Tibial artery (tissue), 4 donors: Measurements from ENCODE around the gene KDM2A.

ENCODE experiments used
- DNase-seq, 2 donors: peaks; one replicate each; pipeline ENCODE4 v3.0.0-alpha.2; 2019
- H3K27ac ChIP-seq, 2 donors: fragments of 200-600 bp; sonication (generic) in 1 of 2; 1 replicate in 1 of 2; 2 replicates in 1 of 2; pipeline ENCODE4 v1.5.1; 2018 to 2019; ENCODE audit warnings: mild to moderate bottlenecking in 1 of 2
- H3K27me3 ChIP-seq, 2 donors: fragments of 200-600 bp; sonication (generic) in 1 of 2; one replicate each; pipeline versions ENCODE4 v1.5.1 to v1.6.0; 2016 to 2019
- H3K36me3 ChIP-seq, 3 donors: fragments of 200-600 bp; sonication (generic) in 2 of 3; one replicate each; pipeline ENCODE4 v1.5.1; 2016 to 2019; ENCODE audit warnings: mild to moderate bottlenecking in 2 of 3
- H3K4me1 ChIP-seq, 4 donors: fragments of 200-600 bp; sonication (generic) in 2 of 4; 1 replicate in 3 of 4; 2 replicates in 1 of 4; pipeline ENCODE4 v1.5.1; 2016 to 2019
- H3K4me3 ChIP-seq, 2 donors: fragments of 200-600 bp; sonication (generic) in 1 of 2; 1 replicate in 1 of 2; 2 replicates in 1 of 2; pipeline ENCODE4 v1.5.1; 2018 to 2019; ENCODE audit warnings: mild to moderate bottlenecking in 2 of 2
- H3K9me3 ChIP-seq, 3 donors: fragments of 200-600 bp; sonication (generic) in 1 of 3; one replicate each; pipeline ENCODE4 v1.5.1; 2016 to 2019
- CTCF ChIP-seq, 2 experiments: fragments of 200-600 bp in 1 of 2; fragments of 450-650 bp in 1 of 2; IDR thresholded peaks; one replicate each; pipeline ENCODE4 v1.5.1; 2017 to 2019; ENCODE audit warnings: antibody characterized with exemption in 2 of 2, mild to moderate bottlenecking in 1 of 2, moderate library complexity in 1 of 2
- intact Hi-C: fragments of 100-400 bp; cut with DNase I; formaldehyde crosslinking; loops from one replicate; pipeline ENCODE4 v1.15.0; 2023; ENCODE audit warnings: low total_unique reads

KDM2A gene

GRCh38 chr11:67265633-67266448 lies 146.8 kb downstream of the KDM2A start:
- peaks cover 0 to 73% (median 67%) of the 10 kb centered on the region in 4 donors for H3K4me1 ChIP-seq
- intact Hi-C loops, result loop anchor here (1.0 to 10.0 kb wide), 2 partner anchors 51 to 109 kb away; partner anchors contain the start of gene CLCF1

GRCh38 chr11:67266449-67267187 lies 147.6 kb downstream of the KDM2A start, which contains the start of gene GRK2:
Gene GRK2, plus strand, starts transcription at chr11:67266473. Its CDS starts 227 bp downstream, at chr11:67266700.
- peak within 1 kb of the TSS; percentile 88 to 94 for H3K4me3 ChIP-seq
- H3K36me3 ChIP-seq, result peaks cover 0 to 13% (median 0%) of the 10 kb centered on the region in 3 donors
- DNase-seq, result peak in 1 of 2 donors; percentile 70
- peaks cover 0 to 73% (median 68%) of the 10 kb centered on the region in 4 donors for H3K4me1 ChIP-seq
- no peak for TF ChIP-seq CTCF (IDR thresholded peaks at IDR 0.05)
- peak within 1 kb of the TSS; percentile 90 to 93 for H3K27ac ChIP-seq
- intact Hi-C loops, result loop anchor here (1.0 to 10.0 kb wide), 2 partner anchors 51 to 108 kb away; partner anchors contain the start of gene CLCF1
- H3K9me3 ChIP-seq, result no peaks in the 10 kb centered on the region
- H3K27me3 ChIP-seq, result no peaks in the 10 kb centered on the region

More at GRCh38 chr11:67265633-67266448, 146.8 kb downstream of the KDM2A start:
- Histone ChIP-seq H3K9me3 (no peaks in the 10 kb centered on the region), H3K4me3 (peak overlapping the region; percentile 29 to 41), H3K27ac (peak overlapping the region; percentile 78 to 83), H3K36me3 (peaks cover 0 to 13% (median 0%) of the 10 kb centered on the region in 3 donors), H3K27me3 (no peaks in the 10 kb centered on the region)
- TF ChIP-seq CTCF (IDR thresholded peaks at IDR 0.05), result peak; percentile 68 to 94
- DNase-seq, result peak in 1 of 2 donors; percentile 86

- H3K27me3 ChIP-seq, result no peaks in the 10 kb centered on the region
- H3K4me3 ChIP-seq, result peak overlapping the region; percentile 88 to 94
- peaks cover 0 to 13% (median 0%) of the 10 kb centered on the region in 3 donors for H3K36me3 ChIP-seq
- DNase-seq, result peak in 1 of 2 donors; percentile 79
- peak overlapping the region; percentile 90 to 93 for H3K27ac ChIP-seq
- H3K9me3 ChIP-seq, result no peaks in the 10 kb centered on the region
- peaks cover 0 to 73% (median 70%) of the 10 kb centered on the region in 4 donors for H3K4me1 ChIP-seq
- intact Hi-C loops, result loop anchor here (10.0 kb wide), 1 partner anchor 107 kb away; the partner anchor contains the start of gene CLCF1
- no peak for TF ChIP-seq CTCF (IDR thresholded peaks at IDR 0.05)
Measured at GRCh38 chr11:67267188-67268080, 148.4 kb downstream of the KDM2A start.

- TF ChIP-seq CTCF (IDR thresholded peaks at IDR 0.05), result no peak
- intact Hi-C loops, result loop anchor here (10.0 kb wide), 1 partner anchor 106 kb away; the partner anchor contains the start of gene CLCF1
- H3K4me1 ChIP-seq, result peaks cover 0 to 73% (median 70%) of the 10 kb centered on the region in 4 donors
- DNase-seq, result peak; percentile 54 to 72
- H3K36me3 ChIP-seq, result peaks cover 0 to 13% (median 0%) of the 10 kb centered on the region in 3 donors
- H3K4me3 ChIP-seq, result peak overlapping the region; percentile 88 to 94
- H3K27me3 ChIP-seq, result no peaks in the 10 kb centered on the region
- H3K9me3 ChIP-seq, result no peaks in the 10 kb centered on the region
- H3K27ac ChIP-seq, result peak overlapping the region; percentile 90 to 93
Measured at GRCh38 chr11:67268081-67268961, 149.3 kb downstream of the KDM2A start.
